NCI-H1105 treated with DMSO at 0.1 percent for 48 hours (cell line): ENCODE results near the gene SASH1.
"Not testable (repeated sequence)": the region's sequence is repeated elsewhere in the genome, so short reads cannot be mapped to it uniquely, and the experiment has no call there.

Experiments used
- DNase-seq: peaks from one replicate; lab custom pipeline; 2025; lab: John Stamatoyannopoulos, UW

Gene SASH1

DNA sequence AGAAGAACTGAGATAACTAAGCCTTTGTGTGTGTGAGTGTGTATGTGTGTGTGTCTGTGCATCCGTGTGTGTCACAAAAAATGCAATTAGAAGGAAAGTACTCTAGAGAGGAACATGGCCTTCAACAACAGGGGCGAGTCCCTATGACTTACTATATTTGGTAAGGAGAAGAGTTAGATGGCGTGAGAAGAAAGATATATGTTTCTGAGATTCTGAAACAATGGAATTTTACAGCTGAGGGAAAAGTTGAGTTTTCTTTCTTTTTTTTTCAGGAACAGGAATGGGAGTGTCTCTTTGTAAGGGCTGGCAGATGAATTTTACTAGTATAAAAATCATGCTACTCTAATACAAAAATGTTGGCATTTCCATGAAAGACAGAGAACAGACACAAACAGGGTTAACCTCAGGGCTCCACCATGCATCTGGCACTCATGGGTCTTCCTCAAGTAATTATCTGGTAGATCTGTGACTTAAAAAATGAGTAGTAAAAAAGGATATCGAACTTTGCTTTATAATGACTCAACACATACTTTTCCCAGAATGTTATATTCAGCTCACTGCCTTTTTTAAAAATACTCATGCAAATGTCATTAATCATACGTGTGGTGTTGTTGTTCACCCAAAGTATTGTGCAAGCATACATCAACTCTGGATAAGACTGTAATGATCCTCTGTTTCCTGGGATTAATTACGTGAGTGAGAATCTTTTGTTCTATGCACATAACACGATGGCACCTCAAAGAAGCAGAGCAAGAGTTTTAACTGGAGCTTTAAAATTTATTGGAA, 12.8 kb upstream of the SASH1 start:
- DNase-seq, result no peak

GRCh38 chr6:148332088-148332487, 10.6 kb upstream of the SASH1 start:
- no peak for DNase-seq

DNA sequence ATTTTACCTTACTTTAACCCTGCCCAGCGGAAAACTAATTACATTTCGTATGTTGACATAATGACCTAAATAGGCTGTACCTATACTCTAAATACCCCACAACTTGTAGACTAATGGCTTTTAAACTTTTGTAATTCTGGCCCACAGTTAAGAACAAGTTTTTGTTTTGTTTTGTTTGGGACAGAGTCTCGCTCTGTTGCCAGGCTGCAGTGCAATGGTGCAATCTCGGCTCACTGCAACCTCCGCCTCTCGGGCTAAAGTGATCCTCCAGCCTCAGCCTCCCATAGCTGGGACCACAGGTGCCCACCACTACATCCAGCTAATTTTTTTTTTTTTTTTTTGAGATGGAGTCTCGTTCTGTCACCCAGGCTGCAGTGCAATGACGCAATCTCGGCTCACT, 5.7 kb upstream of the SASH1 start:
- no peak for DNase-seq

DNA sequence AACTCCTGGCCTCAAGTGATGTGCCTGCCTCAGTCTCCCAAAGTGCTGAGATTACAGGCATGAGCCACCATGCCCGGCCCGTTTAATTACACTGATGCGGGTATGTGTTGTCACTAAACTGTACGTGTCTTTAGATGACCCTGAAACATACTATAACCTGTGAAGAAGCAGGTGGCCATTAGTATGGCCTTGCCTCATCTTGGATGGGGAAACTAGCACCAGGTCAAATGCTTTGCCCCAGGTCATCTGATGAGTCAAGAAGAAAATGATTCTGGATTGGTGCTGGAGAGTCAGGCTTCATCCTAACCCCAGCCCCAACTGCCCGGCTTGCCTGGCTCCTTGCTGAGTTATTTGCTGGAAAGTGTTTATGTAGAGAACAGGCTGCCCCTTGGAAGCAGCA, 2.9 kb upstream of the SASH1 start:
- DNase-seq, result no peak

GRCh38 chr6:148340586-148341297, 1.9 kb upstream of the SASH1 start:
- DNase-seq, result no peak

GRCh38 chr6:148342100-148342349, 613 bp upstream of the SASH1 start:
- DNase-seq, result no peak

GRCh38 chr6:148343047-148343782, 577 bp downstream of the SASH1 start:
- DNase-seq, result no peak

DNA sequence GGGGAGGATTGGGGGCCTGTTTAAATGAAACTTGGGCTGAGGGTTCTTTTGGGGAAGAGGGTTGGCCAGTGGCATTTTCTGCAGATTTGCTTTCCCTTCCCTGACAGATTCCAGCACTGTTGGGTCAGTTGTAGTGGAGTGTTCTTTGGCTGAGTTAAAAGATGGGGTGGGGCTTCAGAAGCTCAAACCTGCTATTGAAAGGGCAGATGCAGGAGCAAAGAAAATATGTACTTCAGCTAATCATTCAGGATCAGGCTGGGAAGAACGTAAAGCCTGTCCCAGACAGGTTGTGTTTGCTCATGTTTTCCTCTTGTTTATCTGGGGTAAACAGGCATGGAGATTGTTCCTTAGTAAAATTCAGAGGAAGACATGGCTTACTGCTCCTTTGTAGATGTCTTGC, 2.5 kb downstream of the SASH1 start:
- no peak for DNase-seq

- DNase-seq, result no peak
Measured at GRCh38 chr6:148345578-148345977, 2.9 kb downstream of the SASH1 start.

GRCh38 chr6:148346681-148347440, 4.2 kb downstream of the SASH1 start:
- DNase-seq, result no peak

DNA sequence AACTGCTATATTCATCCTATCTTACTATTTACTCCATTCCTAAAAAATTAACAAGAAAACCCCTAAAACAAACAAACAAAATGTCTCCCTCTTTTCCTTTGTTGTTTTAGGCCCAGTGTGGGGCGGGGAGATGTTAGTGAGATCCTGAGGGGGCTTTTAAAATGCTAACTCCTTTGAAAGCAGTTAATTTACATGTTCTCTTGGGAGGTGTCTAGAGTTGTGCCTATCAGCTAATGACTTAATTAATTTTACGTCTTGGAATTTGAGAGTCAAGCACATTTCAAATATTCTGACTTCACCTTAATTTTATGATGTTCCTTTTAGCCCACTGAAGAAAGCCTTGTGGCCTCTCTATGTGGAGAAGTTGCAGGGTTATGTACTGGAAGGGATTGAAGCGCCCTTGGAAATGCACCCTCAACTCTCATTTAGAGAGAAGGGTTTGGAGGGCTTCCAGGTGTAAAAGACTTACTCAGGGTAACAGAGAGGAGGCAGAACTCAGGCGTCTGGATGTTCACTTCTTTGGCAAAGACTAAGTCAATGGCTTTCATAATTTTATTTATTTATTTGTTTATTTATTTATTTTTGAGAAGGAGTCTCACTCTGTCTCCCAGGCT, 4.9 kb downstream of the SASH1 start:
- no peak for DNase-seq

- no peak for DNase-seq
Measured at GRCh38 chr6:148348335-148348734, 5.7 kb downstream of the SASH1 start.

DNA sequence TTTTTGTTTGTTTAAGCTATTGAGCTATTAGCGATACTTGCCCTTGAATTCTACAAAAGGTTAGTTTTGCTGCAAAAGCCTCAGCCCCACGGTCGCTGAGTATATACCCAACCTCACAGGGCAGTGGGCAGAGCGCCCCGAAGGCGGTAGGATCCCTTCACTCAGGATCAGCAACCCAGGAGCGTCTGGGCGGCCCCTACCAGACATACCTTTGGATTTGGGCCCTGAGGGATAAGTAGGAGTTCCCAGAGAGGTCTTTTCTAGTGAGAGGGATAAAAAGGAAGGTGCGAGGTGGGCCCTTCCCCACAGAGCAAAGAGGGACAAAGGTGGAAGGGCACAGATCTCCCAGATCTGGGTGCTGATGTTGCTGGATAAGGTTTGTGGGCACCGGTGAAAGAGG, 6.1 kb downstream of the SASH1 start:
- DNase-seq, result no peak

DNA sequence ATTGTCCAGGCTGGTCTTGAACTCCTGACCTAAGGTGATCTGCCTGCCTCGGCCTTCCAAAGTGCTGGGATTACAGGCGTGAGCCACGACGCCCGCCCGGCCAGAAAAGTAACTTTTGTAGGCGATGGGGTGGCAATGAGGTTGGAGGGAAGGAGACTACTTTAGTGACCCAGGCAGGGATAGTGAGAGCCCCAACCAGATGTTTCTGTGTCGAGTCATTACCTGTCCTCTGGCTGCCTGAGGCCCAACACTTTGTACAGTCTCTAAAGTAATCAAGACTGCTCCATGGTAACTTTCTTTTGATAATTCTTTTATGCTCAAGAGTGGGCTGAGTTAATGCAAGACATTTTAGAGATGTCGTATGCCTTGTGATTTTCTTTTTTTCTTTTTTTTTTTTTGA, 6.8 kb downstream of the SASH1 start:
- DNase-seq, result no peak

DNA sequence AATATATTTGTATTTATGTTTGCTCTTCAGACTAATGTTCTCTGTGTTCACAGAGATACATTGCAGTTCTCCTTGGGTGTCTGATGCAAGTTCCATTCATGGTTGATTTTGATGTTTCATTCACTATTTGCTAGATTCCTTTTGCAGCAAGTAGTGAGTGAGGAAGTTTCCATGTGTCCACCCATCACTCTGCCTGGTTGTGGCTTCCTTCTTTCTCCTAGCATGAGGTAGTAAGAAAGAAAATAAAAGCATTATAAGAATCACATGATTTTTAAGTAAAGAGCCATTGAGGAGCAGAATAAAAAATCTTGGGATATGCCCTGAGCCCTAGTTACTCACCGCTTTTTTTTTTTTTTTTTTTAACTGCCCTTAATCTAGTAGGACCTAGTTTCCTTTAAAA, 8.7 kb downstream of the SASH1 start:
- DNase-seq, result no peak

GRCh38 chr6:148352421-148352820, 9.8 kb downstream of the SASH1 start:
- not testable (repeated sequence) for DNase-seq

GRCh38 chr6:148358196-148358785, 15.7 kb downstream of the SASH1 start:
- DNase-seq, result no peak

GRCh38 chr6:148359228-148359627, 16.6 kb downstream of the SASH1 start:
- no peak for DNase-seq

DNA sequence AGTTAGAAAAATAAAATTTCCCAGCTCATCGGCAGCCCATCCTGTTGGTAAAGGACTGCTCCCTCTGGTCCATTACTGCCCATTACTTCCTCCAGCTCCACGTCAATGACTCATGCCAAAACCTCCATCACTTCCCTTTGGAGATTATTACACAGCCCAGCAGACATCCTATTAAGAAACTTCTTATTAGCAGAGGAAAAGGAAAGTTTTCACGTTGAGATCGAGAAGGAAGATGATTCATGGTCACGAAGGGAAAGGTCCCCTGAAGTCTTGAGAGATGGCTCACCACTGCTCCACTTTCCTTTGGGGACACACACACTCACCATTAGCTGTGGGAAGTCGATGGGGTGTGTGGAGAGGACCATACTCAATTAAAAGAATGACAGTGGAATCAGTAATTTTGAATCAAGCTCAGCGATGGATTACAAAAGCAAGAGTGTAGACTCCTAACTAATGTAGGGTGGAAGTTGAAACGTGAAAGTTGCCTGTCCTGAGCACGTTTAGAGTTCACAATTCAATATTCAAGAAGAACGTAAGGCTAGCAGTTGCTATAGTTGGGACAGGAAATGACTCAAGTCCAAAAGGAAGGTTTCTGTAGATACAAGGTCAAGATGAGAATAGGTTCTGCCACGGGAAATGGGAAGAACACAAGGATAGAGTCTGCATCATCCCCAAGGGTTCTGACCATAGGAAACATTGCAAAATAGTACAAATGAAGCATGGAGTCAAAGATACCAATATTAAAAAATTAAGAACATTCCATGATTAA, 21.6 kb downstream of the SASH1 start:
- no peak for DNase-seq

GRCh38 chr6:148365041-148365440, 22.4 kb downstream of the SASH1 start:
- DNase-seq, result no peak
